Spleen (tissue), 7 donors: ENCODE data around the gene CACNA2D3.

Experiments used
- CTCF ChIP-seq, 11 experiments: fragments of 200-600 bp in 7 of 11; fragments of 450-650 bp in 4 of 11; sonication (generic) in 4 of 11; IDR thresholded peaks in 8 of 11; conservative IDR thresholded peaks in 3 of 11; 1 replicate in 7 of 11; 2 replicates in 4 of 11; pipeline versions ENCODE4 v1.4.0 to v1.8.0; 2016 to 2021; ENCODE audit warnings: antibody characterized with exemption in 11 of 11, inconsistent platforms in 4 of 11, mild to moderate bottlenecking in 1 of 11
- POLR2A ChIP-seq, 3 donors: fragments of 450-650 bp; IDR thresholded peaks; one replicate each; pipeline ENCODE4 v1.5.1; 2017; ENCODE audit warnings: antibody characterized with exemption in 3 of 3, mild to moderate bottlenecking in 1 of 3
- POLR2AphosphoS5 ChIP-seq, 3 donors: sonication (generic); formaldehyde crosslinking; IDR thresholded peaks; one replicate each; pipeline ENCODE4 v1.5.1; 2017; ENCODE audit warnings: antibody characterized with exemption in 3 of 3
- donor health status: DM: no; HTN: no; CAD: no; lungs with moderate emphysema.
- donor health status: DM: no; HTN: no; CAD: no.
- donor health status: DM: no; HTN: no; CAD: no.

GRCh38 chr3:55090746-55091145, 968.4 kb downstream of the CACNA2D3 start:
- TF ChIP-seq CTCF (IDR thresholded peaks at IDR 0.05 in 8 of 11, conservative IDR thresholded peaks at IDR 0.05 in 3 of 11) (no peak), POLR2AphosphoS5 (IDR thresholded peaks at IDR 0.05) (no peak), POLR2A (IDR thresholded peaks at IDR 0.05) (no peak)
